HFFc6 (cell line): ENCODE results near the gene ZNF446. TPM values are rescaled to one million over a fixed set of nuclear protein-coding genes. Genes with fewer than 3 reads are reported as not detected.

Experiments used
- DNase-seq: peaks from one replicate; pipeline ENCODE4 v3.0.0-alpha.2; 2018
- H3K27ac Mint-ChIP-seq: 2 replicates; pipeline ENCODE4 v1.8.0; 2020; ENCODE audit warnings: mild to moderate bottlenecking, mixed read lengths
- H3K27me3 Mint-ChIP-seq: 2 replicates; pipeline ENCODE4 v1.8.0; 2021; ENCODE audit warnings: mild to moderate bottlenecking, moderate library complexity, mixed read lengths; ENCODE audit not compliant: insufficient read depth
- H3K36me3 Mint-ChIP-seq: 2 replicates; pipeline ENCODE4 v1.8.0; 2021; ENCODE audit warnings: low read depth, mixed read lengths
- H3K4me1 Mint-ChIP-seq: 2 replicates; pipeline ENCODE4 v1.8.0; 2020; ENCODE audit warnings: low read depth, mixed read lengths
- H3K4me3 Mint-ChIP-seq: 2 replicates; pipeline ENCODE4 v1.8.0; 2020; ENCODE audit warnings: mild to moderate bottlenecking, moderate library complexity, mixed read lengths
- H3K9me3 Mint-ChIP-seq: 2 replicates; pipeline ENCODE4 v1.8.0; 2020; ENCODE audit warnings: mild to moderate bottlenecking, mixed read lengths
- long read RNA-seq: library from polyadenylated mRNA; unstranded; transcript quantifications from one replicate; pipeline ENCODE4 v2.0.0, GENCODE V29; 2019
- total RNA-seq, 6 experiments: library from RNA; stranded (reverse); fragmentation: NEBNext Ultra II Directional; extraction: Animal tissue kit (Norgen Biotek cat#: 25700); gene quantifications; 2 replicates in 1 of 6; 3 replicates in 5 of 6; pipeline ENCODE4 v1.2.3, GENCODE V29; 2021
- TF ChIP-seq, protein P1 (sequence below): fragments of 200-600 bp; sonication (generic); IDR thresholded peaks from 2 replicates; pipeline ENCODE4 v1.5.0; 2021; ENCODE audit warnings: antibody characterized with exemption, mild to moderate bottlenecking

ZNF446 gene
- total RNA-seq: 1 to 10 TPM; 5.7 to 6.9 (median 6.2) TPM
- long read RNA-seq, partial matches to known transcripts: 3 of 17 reads
- long read RNA-seq, other reads (novel, unspliced or antisense): 9 of 17 reads

DNA sequence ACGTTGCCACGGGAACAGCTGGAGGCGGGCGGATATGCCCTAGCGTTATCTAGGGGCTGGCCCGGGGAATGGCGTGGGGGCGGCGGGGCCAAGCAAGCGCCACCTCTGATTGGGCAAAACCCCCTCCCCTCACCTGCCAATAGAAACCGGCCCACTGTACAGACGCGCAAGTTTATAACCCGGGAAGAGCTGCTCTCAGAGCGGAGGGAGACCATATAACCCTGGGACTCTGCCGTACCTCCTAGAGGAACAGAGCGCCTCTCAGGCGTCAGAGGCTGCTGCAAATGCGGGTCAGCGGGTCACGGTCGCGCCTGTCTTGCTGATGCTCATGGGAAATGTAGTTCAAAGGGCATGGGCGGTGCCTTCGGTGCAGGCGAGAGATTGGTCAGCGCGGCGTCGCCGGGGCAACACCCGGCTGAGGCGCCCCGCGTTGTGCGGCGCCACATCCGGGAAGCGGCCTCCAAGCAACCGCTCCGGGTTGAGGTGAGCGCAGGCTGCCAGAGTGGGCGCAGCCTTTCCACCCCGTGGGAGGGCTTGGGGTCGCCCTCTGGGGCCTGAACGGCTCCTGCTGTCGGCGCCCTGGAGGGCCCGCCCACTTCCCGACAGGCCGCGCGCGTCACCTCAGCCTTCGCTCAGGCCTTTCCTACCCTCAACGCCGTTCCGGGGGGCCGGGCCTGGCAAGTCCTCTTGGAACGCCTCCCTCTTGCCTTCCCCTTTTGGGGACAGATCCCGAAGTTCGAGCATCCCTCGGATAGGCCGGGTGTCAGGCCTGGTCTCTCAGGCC lies at the start of gene ZNF446:
Gene ZNF446 (plus strand): TSS at position 639 of the 784 bp plus-strand sequence. CDS start 867 bp downstream, outside the sequence.
- peak within 1 kb of the TSS; percentile 96 for H3K27ac Mint-ChIP-seq
- H3K4me1 Mint-ChIP-seq: peaks cover 28% of the 10 kb centered on the region
- no peaks in the 10 kb centered on the region for H3K9me3 Mint-ChIP-seq
- peak within 1 kb of the TSS; percentile 93 for H3K4me3 Mint-ChIP-seq
- DNase-seq: peak; percentile 97
- H3K36me3 Mint-ChIP-seq: no peaks in the 10 kb centered on the region; the same call in none of the 2 replicates
- peaks cover 3% of the 10 kb centered on the region; the same call in 1 of the 2 replicates for H3K27me3 Mint-ChIP-seq
- TF ChIP-seq, protein P1, sequence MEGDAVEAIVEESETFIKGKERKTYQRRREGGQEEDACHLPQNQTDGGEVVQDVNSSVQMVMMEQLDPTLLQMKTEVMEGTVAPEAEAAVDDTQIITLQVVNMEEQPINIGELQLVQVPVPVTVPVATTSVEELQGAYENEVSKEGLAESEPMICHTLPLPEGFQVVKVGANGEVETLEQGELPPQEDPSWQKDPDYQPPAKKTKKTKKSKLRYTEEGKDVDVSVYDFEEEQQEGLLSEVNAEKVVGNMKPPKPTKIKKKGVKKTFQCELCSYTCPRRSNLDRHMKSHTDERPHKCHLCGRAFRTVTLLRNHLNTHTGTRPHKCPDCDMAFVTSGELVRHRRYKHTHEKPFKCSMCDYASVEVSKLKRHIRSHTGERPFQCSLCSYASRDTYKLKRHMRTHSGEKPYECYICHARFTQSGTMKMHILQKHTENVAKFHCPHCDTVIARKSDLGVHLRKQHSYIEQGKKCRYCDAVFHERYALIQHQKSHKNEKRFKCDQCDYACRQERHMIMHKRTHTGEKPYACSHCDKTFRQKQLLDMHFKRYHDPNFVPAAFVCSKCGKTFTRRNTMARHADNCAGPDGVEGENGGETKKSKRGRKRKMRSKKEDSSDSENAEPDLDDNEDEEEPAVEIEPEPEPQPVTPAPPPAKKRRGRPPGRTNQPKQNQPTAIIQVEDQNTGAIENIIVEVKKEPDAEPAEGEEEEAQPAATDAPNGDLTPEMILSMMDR: no peak

DNA sequence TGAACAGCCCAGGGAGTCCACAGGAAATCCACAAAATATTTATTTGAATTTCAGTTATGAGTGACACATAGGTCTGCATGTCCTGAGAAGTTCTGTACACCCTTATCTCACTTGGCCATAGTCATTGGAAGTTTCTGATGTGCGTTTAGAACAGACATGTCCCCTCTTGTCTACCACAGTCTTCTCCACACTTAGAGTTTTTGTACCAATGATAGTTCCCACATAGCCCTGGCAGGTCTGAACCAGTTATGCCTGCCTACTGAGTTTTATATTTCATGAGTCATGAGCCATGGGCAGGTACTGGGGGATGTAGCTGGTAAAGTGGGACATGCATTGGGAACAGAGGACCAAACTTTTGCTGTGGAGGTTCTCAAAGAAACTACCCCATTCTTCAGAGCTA lies 47.5 kb upstream of the ZNF446 start:
- Mint-ChIP-seq H3K4me1 (no peaks in the 10 kb centered on the region; the same call in 1 of the 2 replicates), H3K36me3 (peaks cover 82% of the 10 kb centered on the region), H3K4me3 (no peak overlapping the region), H3K27me3 (peaks cover 2% of the 10 kb centered on the region; the same call in 1 of the 2 replicates), H3K9me3 (peaks cover 76% of the 10 kb centered on the region), H3K27ac (no peak overlapping the region)
- DNase-seq: no peak
- TF ChIP-seq, protein P1: no peak

DNA sequence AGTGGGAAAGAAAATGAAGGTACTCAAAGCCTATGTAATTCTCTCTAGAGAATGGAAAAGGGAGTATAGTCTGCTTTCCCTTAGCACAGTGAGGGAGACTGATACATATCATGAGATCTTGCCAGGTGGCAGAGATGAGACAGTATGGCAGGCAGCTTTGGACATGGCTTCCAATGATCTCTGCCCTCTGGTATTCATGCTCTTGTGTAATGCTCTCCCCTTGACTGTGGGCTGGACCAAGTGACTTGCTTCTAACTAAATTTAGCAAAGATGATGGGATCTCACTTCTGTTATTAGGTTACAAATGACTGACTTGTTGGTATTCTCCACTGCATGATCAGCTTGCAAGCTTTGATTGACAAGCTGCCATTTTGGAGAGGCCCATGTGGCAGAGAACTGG lies 46.4 kb upstream of the ZNF446 start:
- DNase-seq: no peak
- Mint-ChIP-seq H3K4me1 (no peaks in the 10 kb centered on the region; the same call in 1 of the 2 replicates), H3K27me3 (peaks cover 2% of the 10 kb centered on the region; the same call in 1 of the 2 replicates), H3K9me3 (peaks cover 78% of the 10 kb centered on the region), H3K27ac (no peak overlapping the region), H3K4me3 (no peak overlapping the region), H3K36me3 (peaks cover 87% of the 10 kb centered on the region)
- TF ChIP-seq, protein P1: no peak

DNA sequence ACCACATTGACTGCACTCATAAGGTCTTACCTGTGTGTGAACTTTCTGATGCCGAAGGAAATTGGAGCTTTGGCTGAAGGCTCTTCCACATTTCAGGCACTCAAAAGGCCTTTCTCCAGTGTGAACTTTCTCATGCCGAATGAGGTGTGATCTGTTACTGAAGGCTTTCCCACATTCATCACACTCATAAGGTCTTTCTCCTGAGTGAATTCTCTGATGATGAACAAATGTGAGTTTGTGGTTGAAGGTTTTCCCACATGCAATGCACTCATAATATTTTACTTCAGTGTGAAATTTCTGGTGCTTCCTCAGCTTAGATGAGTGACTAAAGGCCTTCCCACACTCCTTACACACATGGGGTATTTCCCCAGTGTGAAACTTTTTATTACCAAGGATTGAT lies 41.9 kb upstream of the ZNF446 start:
- H3K9me3 Mint-ChIP-seq: peaks cover 98% of the 10 kb centered on the region
- no peak overlapping the region for H3K4me3 Mint-ChIP-seq

More for the DNA sequence above, 41.9 kb upstream of the ZNF446 start:
- TF ChIP-seq, protein P1: no peak
- no peak for DNase-seq
- Mint-ChIP-seq H3K27me3 (peaks cover 5% of the 10 kb centered on the region), H3K4me1 (peaks cover 9% of the 10 kb centered on the region), H3K27ac (no peak overlapping the region), H3K36me3 (peaks cover 95% of the 10 kb centered on the region)
